Right lobe of liver (tissue), 4 donors: ENCODE measurements around the gene CAMK2B.

Experiments
- POLR2A ChIP-seq: fragments of 450-650 bp; IDR thresholded peaks from one replicate; pipeline ENCODE4 v1.6.1; 2017; ENCODE audit warnings: antibody characterized with exemption, mild to moderate bottlenecking
- TF ChIP-seq, protein P1 (sequence below), 4 donors: fragments of 200-600 bp in 3 of 4; fragments of 450-650 bp in 1 of 4; IDR thresholded peaks; one replicate each; pipeline versions ENCODE4 v1.5.1 to v1.8.0; 2016 to 2022; ENCODE audit warnings: antibody characterized with exemption in 4 of 4, mild to moderate bottlenecking in 2 of 4
- donor health status: DM: no; HTN: no; CAD: no.
- donor health status: DM: no; HTN: no; CAD: no.
- donor health status: DM: no; HTN: yes; CAD: no.

DNA sequence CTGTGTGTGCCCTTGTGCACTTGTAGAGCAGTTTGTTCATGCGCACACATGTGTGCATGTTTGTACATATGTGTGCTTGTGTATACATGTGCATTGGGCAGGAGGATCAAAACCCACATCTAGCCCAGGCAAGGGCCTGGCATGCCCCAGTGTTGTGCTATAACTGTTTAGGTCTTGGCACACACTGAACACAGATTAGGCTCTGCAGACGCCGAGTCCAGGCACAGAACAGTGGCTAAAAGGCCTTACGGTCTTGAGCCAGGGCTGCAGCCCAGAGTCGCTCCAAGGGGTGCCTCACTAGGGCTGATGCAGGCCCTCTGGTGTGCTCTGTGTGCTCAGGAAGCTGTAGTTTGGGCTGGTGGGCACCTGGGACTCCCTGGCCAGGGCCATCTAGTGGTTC lies 68.9 kb downstream of the CAMK2B start:
- TF ChIP-seq, protein P1, sequence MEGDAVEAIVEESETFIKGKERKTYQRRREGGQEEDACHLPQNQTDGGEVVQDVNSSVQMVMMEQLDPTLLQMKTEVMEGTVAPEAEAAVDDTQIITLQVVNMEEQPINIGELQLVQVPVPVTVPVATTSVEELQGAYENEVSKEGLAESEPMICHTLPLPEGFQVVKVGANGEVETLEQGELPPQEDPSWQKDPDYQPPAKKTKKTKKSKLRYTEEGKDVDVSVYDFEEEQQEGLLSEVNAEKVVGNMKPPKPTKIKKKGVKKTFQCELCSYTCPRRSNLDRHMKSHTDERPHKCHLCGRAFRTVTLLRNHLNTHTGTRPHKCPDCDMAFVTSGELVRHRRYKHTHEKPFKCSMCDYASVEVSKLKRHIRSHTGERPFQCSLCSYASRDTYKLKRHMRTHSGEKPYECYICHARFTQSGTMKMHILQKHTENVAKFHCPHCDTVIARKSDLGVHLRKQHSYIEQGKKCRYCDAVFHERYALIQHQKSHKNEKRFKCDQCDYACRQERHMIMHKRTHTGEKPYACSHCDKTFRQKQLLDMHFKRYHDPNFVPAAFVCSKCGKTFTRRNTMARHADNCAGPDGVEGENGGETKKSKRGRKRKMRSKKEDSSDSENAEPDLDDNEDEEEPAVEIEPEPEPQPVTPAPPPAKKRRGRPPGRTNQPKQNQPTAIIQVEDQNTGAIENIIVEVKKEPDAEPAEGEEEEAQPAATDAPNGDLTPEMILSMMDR (IDR thresholded peaks at IDR 0.05): no peak
- no peak for TF ChIP-seq POLR2A
